GM23248 (cell line): ENCODE results near the gene ABCE1. TPM values are rescaled to one million over a fixed set of nuclear protein-coding genes. Genes with fewer than 3 reads are reported as not detected.
"Not testable (repeated sequence)": the region's sequence is repeated elsewhere in the genome, so short reads cannot be mapped to it uniquely, and the experiment has no call there.

Experiments used
- DNase-seq: peaks from one replicate; pipeline ENCODE4 v3.0.0-alpha.2; 2015
- H2AFZ ChIP-seq: fragments of 200-600 bp; sonication (generic); 2 replicates; pipeline ENCODE4 v1.6.1; 2016; ENCODE audit warnings: antibody characterized with exemption
- H3F3A ChIP-seq: fragments of 200-600 bp; sonication (generic); 2 replicates; pipeline ENCODE4 v1.6.1; 2016; ENCODE audit warnings: mild to moderate bottlenecking, antibody characterized with exemption, mixed run types; ENCODE audit not compliant: insufficient read depth
- H3K27ac ChIP-seq: fragments of 200-600 bp; sonication (generic); 2 replicates; pipeline ENCODE4 v1.5.1; 2016; ENCODE audit warnings: mild to moderate bottlenecking
- H3K27me3 ChIP-seq: fragments of 200-600 bp; sonication (generic); replicated peaks from 2 replicates; pipeline ENCODE4 v1.6.1; 2016; ENCODE audit warnings: mild to moderate bottlenecking; ENCODE audit not compliant: insufficient read depth
- H3K36me3 ChIP-seq: fragments of 200-600 bp; sonication (generic); 2 replicates; pipeline ENCODE4 v1.6.1; 2016; ENCODE audit warnings: low read depth, mild to moderate bottlenecking
- H3K4me1 ChIP-seq: fragments of 200-600 bp; sonication (generic); 2 replicates; pipeline ENCODE4 v1.6.1; 2016; ENCODE audit warnings: mild to moderate bottlenecking; ENCODE audit not compliant: insufficient read depth
- H3K4me2 ChIP-seq: fragments of 200-600 bp; sonication (generic); one replicate; pipeline ENCODE4 v1.6.1; 2016; ENCODE audit warnings: mild to moderate bottlenecking; ENCODE audit not compliant: unreplicated experiment
- H3K4me3 ChIP-seq: fragments of 200-600 bp; sonication (generic); 2 replicates; pipeline ENCODE4 v1.5.1; 2016; ENCODE audit warnings: mild to moderate bottlenecking
- H3K79me2 ChIP-seq: fragments of 200-600 bp; sonication (generic); 2 replicates; pipeline ENCODE4 v1.6.1; 2016; ENCODE audit warnings: mild to moderate bottlenecking; ENCODE audit not compliant: insufficient read depth
- H3K9ac ChIP-seq: fragments of 200-600 bp; sonication (generic); 2 replicates; pipeline ENCODE4 v1.6.1; 2016; ENCODE audit warnings: mild to moderate bottlenecking
- H3K9me2 ChIP-seq: fragments of 200-600 bp; sonication (generic); 2 replicates; pipeline ENCODE4 v1.6.1; 2016; ENCODE audit warnings: mixed run types, mild to moderate bottlenecking, moderate library complexity; ENCODE audit not compliant: insufficient read depth
- H3K9me3 ChIP-seq: fragments of 200-600 bp; sonication (generic); one replicate; pipeline ENCODE4 v1.6.1; 2017; ENCODE audit warnings: low read depth
- H4K20me1 ChIP-seq: fragments of 200-600 bp; sonication (generic); 2 replicates; pipeline ENCODE4 v1.6.0; 2016; ENCODE audit not compliant: insufficient read depth
- EZH2 ChIP-seq: fragments of 200-600 bp; sonication (generic); IDR thresholded peaks from 2 replicates; pipeline ENCODE4 v1.6.1; 2018; ENCODE audit warnings: antibody characterized with exemption, mild to moderate bottlenecking; ENCODE audit not compliant: insufficient read depth, poor library complexity, severe bottlenecking
- EZH2phosphoT487 ChIP-seq: fragments of 200-600 bp; sonication (generic); IDR thresholded peaks from 2 replicates; pipeline ENCODE4 v1.6.1; 2018; ENCODE audit warnings: antibody characterized with exemption, moderate library complexity, mild to moderate bottlenecking, low read depth; ENCODE audit not compliant: insufficient read depth
- WGBS, 2 experiments: methylation state at CpG; one replicate each; pipeline ENCODE4 v1.1.6; 2015 to 2017; ENCODE audit warnings: low lambda C conversion rate in 2 of 2, low coverage in 1 of 2; ENCODE audit errors: missing lambda C conversion rate in 2 of 2; 5-methylcytosine and 5-hydroxymethylcytosine counted together
- in situ Hi-C: fragments of 300-500 bp; cut with MboI; formaldehyde crosslinking; loops from 2 replicates; pipeline ENCODE4 v1.15.0; 2020
- polyA plus RNA-seq: library from polyadenylated mRNA; unstranded; fragments of >200 nt; fragmentation: Nextera tagmentation; extraction: Ambion mirVana; gene quantifications from 2 replicates; pipeline ENCODE4 v1.2.1, GENCODE V29; 2016
- total RNA-seq: library from RNA; depleted of rRNA; stranded (reverse); fragments of >200 nt; shearing (Covaris generic); gene quantifications from 2 replicates; pipeline ENCODE4 v1.2.3, GENCODE V29; 2014

The ABCE1 gene
- total and polyA plus RNA-seq, 2 experiments from 2014 or later = 65.5 to 130 TPM

DNA sequence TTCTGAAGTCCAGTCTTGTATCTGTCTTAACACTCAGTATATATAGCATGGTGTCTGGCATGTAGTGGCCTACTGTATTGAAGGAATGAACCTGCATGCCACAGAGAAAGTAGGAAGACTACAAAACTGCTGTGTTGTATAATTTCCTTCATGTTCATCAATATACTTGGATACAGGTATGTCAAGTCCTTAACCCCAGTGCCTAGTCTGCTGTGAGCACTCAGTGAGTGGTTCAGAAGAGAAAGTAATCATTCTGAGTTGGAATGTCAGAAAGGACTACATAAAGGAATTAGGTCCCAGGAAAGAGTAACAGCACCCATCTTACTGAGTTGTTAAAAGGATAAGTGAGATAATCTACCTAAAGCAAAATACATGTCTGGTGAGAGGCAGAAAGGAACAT lies 32.0 kb downstream of the ABCE1 start:
- Histone ChIP-seq H3K4me2 (peak overlapping the region; percentile 42), H3K27me3 (no peaks in the 10 kb centered on the region), H3K4me3 (no peak overlapping the region), H3F3A (peaks cover 74% of the 10 kb centered on the region), H3K4me1 (peaks cover 30% of the 10 kb centered on the region), H3K9me2 (no peaks in the 10 kb centered on the region), H3K9me3 (no peaks in the 10 kb centered on the region), H3K36me3 (peaks cover 34% of the 10 kb centered on the region), H3K9ac (no peak overlapping the region), H4K20me1 (no peaks in the 10 kb centered on the region), H3K79me2 (peaks cover 3% of the 10 kb centered on the region; the same call in 1 of the 2 replicates), H3K27ac (peak overlapping the region; percentile 65), H2AFZ (no peak overlapping the region)
- no peak for DNase-seq
- in situ Hi-C loops = no loop called here
- TF ChIP-seq EZH2 (no peak), EZH2phosphoT487 (no peak)

DNA sequence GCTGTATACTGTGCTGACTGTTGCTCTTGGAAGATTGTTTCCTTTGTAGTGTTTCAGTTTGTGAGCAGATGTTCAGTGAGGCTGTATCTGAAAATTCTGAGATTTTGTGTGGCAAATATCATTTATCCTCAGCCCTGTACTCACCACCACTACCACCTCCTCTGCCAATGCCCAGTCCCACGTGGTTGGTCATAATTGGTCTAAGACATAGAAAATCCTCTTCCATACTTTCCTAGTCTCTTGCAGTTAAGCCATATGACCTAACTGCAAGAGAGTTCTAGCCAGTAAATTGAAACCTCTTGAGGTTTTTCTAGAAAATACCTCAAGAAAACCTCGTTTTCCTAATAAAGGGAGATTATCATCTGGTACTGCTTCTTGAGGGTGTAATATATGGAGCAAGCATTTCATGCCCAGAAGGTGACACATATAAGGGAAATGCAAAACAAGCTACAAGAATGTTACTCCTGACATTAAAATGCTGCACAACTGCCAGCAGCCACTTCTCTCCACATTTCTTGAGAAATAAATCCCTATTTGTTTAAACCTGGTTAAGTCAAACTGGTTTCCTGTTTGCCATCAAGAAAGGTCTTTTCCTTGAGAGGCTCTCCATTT lies 32.8 kb downstream of the ABCE1 start:
- WGBS, 2 experiments = 11 to 17% methylated on average over 2 of the region's 2 CpGs
- TF ChIP-seq EZH2phosphoT487 (peak; percentile 58; the same call in 1 of the 2 replicates), EZH2 (no peak)
- in situ Hi-C loops = no loop called here
- Histone ChIP-seq H3K79me2 (peaks cover 6% of the 10 kb centered on the region; the same call in 1 of the 2 replicates), H3F3A (peaks cover 74% of the 10 kb centered on the region), H3K4me2 (peak overlapping the region; percentile 48), H3K4me1 (peaks cover 30% of the 10 kb centered on the region), H3K27me3 (no peaks in the 10 kb centered on the region), H3K9ac (peak overlapping the region; percentile 11; the same call in 1 of the 2 replicates), H4K20me1 (no peaks in the 10 kb centered on the region), H3K4me3 (0 out of 2 replicates have a peak overlapping the region, but pooled peaks have one; percentile 9), H3K9me3 (no peaks in the 10 kb centered on the region), H2AFZ (no peak overlapping the region), H3K27ac (peak overlapping the region; percentile 65), H3K9me2 (no peaks in the 10 kb centered on the region), H3K36me3 (peaks cover 27% of the 10 kb centered on the region)
- DNase-seq = peak; percentile 93

DNA sequence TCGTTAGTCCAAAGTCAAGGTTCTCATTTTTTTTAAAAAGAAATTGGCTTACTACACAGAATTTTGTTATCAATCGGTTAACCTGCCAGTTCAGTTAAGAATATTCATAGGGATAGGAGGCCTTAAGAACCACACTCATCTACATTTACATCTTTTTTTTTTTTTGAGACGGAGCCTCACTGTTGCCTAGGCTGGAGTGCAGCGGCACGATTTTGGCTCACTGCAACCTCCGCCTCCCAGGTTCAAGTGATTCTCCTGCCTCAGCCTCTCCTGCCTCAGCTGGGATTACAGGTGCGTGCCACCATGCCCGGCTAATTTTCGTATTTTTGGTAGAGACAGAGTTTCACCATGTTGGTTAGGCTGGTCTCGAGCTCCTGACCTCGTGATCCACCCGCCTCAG lies 33.7 kb downstream of the ABCE1 start:
- in situ Hi-C loops = no loop called here
- H3K4me3 ChIP-seq = no peak overlapping the region
- H3F3A ChIP-seq = peaks cover 68% of the 10 kb centered on the region
- H3K4me1 ChIP-seq = peaks cover 30% of the 10 kb centered on the region
- no peaks in the 10 kb centered on the region for H4K20me1 ChIP-seq
- H3K9me2 ChIP-seq = no peaks in the 10 kb centered on the region
- TF ChIP-seq EZH2phosphoT487 (no peak), EZH2 (no peak)
- H3K27me3 ChIP-seq = no peaks in the 10 kb centered on the region
- H3K79me2 ChIP-seq = peaks cover 6% of the 10 kb centered on the region; the same call in 1 of the 2 replicates
- no peak overlapping the region for H3K9ac ChIP-seq
- peak overlapping the region; percentile 48 for H3K4me2 ChIP-seq
- WGBS, 2 experiments = 96 to 98% methylated on average over 12 of the region's 12 CpGs
- peaks cover 19% of the 10 kb centered on the region for H3K36me3 ChIP-seq
- H3K27ac ChIP-seq = peak overlapping the region; percentile 65
- H3K9me3 ChIP-seq = no peaks in the 10 kb centered on the region
- DNase-seq = no peak
- no peak overlapping the region for H2AFZ ChIP-seq

DNA sequence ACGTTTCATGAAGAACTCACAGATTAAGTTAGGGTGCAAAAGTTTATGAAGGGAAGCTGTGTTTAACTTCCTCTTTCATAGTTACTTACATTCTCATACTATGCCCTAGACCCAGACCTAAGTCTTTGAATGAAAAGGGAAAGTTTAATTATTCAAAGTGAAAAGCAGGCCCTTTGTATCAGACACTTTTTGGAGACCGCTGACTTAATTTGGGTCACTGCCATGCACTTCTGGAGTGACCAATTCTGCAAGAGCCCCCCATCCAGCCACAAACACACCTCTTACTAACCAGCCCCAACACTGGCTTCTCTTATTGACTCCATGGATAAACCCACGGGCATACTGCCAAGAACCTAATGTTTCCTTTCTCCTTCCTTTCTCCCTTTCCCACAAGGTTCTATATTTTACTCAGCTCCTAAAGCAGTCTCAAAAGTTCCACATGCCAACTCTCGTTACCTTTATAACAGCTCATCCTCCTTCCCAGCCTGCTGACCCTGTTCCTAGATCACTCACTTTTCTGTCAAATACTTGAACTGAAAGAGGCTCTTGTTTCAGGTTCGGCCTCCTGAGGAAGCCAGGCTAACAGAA lies 34.5 kb downstream of the ABCE1 start:
- peaks cover 30% of the 10 kb centered on the region for H3K4me1 ChIP-seq
- TF ChIP-seq EZH2phosphoT487 (no peak), EZH2 (no peak)
- peaks cover 12% of the 10 kb centered on the region for H3K36me3 ChIP-seq
- no peaks in the 10 kb centered on the region for H4K20me1 ChIP-seq
- H3K4me3 ChIP-seq = no peak overlapping the region
- WGBS, 2 experiments = 93 to 99% methylated on average over 4 to 5 of the region's 5 CpGs
- no peak overlapping the region for H3K4me2 ChIP-seq
- H3K9me2 ChIP-seq = no peaks in the 10 kb centered on the region
- in situ Hi-C loops = no loop called here
- peaks cover 6% of the 10 kb centered on the region; the same call in 1 of the 2 replicates for H3K79me2 ChIP-seq
- H3F3A ChIP-seq = peaks cover 60% of the 10 kb centered on the region
- no peaks in the 10 kb centered on the region for H3K27me3 ChIP-seq
- H3K9ac ChIP-seq = no peak overlapping the region
- no peaks in the 10 kb centered on the region for H3K9me3 ChIP-seq
- DNase-seq = peak; percentile 12
- no peak overlapping the region for H2AFZ ChIP-seq
- H3K27ac ChIP-seq = no peak overlapping the region

DNA sequence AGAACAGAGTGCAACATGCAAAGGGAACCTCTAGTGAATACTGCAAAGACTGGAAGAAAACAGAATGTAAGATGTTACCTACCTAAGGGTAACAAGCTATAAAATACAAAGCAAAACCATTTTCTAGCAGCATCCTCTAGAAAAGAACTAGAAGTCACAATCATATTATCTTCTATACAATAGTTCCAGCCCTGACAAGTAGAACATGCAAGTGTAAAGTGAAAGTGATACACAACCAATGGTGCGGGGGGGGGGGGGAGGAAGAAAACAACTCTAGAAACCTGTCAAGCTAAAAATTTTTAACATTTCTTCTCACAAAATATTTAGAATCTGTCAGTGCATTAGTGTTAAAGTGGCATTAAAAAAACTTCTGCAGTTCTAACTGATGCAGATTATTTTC lies 38.1 kb downstream of the ABCE1 start:
- H3K4me3 ChIP-seq, H3K9me2 ChIP-seq, H2AFZ ChIP-seq, H3K4me2 ChIP-seq, in situ Hi-C loops, H3K9ac ChIP-seq, H3K27me3 ChIP-seq, H4K20me1 ChIP-seq, H3K79me2 ChIP-seq, DNase-seq, H3K27ac ChIP-seq, H3K9me3 ChIP-seq: not testable (repeated sequence)
- H3F3A ChIP-seq = peaks cover 26% of the 10 kb centered on the region
- WGBS, 2 experiments = 85 to 86% methylated on average over 1 of the region's 1 CpG
- H3K4me1 ChIP-seq = peaks cover 15% of the 10 kb centered on the region
- peaks cover 27% of the 10 kb centered on the region; the same call in 1 of the 2 replicates for H3K36me3 ChIP-seq
